Transverse colon (tissue), 3 donors: Measurements from ENCODE around the gene KRTAP1-5.

ENCODE experiments used
- POLR2A ChIP-seq: fragments of 450-650 bp; IDR thresholded peaks from one replicate; pipeline ENCODE4 v1.6.1; 2016; ENCODE audit warnings: antibody characterized with exemption, mild to moderate bottlenecking, moderate library complexity
- POLR2AphosphoS5 ChIP-seq, 3 donors: sonication (generic); formaldehyde crosslinking; IDR thresholded peaks; one replicate each; pipeline ENCODE4 v1.6.1; 2016; ENCODE audit warnings: antibody characterized with exemption in 3 of 3

GRCh38 chr17:41057547-41057946 is 30.5 kb upstream of the KRTAP1-5 start:
- TF ChIP-seq POLR2AphosphoS5 (IDR thresholded peaks at IDR 0.05) (no peak), POLR2A (no peak)
